Neural cell (in vitro differentiated cells): ENCODE results near the gene TMEM79. TPM values are rescaled to one million over a fixed set of nuclear protein-coding genes. Genes with fewer than 3 reads are reported as not detected.

Experiments
- H2AFZ ChIP-seq: fragments of 200-600, 300-800 bp; sonication (generic), shearing (Covaris generic); 2 replicates; pipeline ENCODE4 v1.6.0; 2014; ENCODE audit warnings: low read depth, mild to moderate bottlenecking, antibody characterized with exemption, low read length, moderate library complexity
- H3F3A ChIP-seq: fragments of 200-600 bp; shearing (Covaris generic); 2 replicates; pipeline ENCODE4 v1.6.1; 2016; ENCODE audit warnings: mild to moderate bottlenecking, moderate library complexity, mixed read lengths, antibody characterized with exemption, low read length; ENCODE audit not compliant: insufficient read depth, poor library complexity, severe bottlenecking
- H3K27ac ChIP-seq: fragments of 200-600, 300-800 bp; sonication (generic), shearing (Covaris generic); 2 replicates; pipeline ENCODE4 v1.5.1; 2014; ENCODE audit warnings: mild to moderate bottlenecking, low read length, moderate library complexity
- H3K27me3 ChIP-seq: fragments of 300-800, 200-600 bp; sonication (generic), shearing (Covaris generic); 2 replicates; pipeline ENCODE4 v1.6.0; 2014; ENCODE audit warnings: mild to moderate bottlenecking, low read depth, low read length, moderate library complexity; ENCODE audit not compliant: insufficient read depth
- H3K36me3 ChIP-seq: fragments of 300-800, 200-600 bp; sonication (generic), shearing (Covaris generic); 2 replicates; pipeline ENCODE4 v1.5.1; 2014; ENCODE audit warnings: mild to moderate bottlenecking, antibody characterized with exemption, low read length, moderate library complexity; ENCODE audit not compliant: insufficient read depth
- H3K4me2 ChIP-seq: fragments of 300-800, 200-600 bp; sonication (generic), shearing (Covaris generic); 2 replicates; pipeline ENCODE4 v1.6.0; 2014; ENCODE audit warnings: mild to moderate bottlenecking, low read length
- H3K4me3 ChIP-seq: fragments of 300-800, 200-600 bp; sonication (generic), shearing (Covaris generic); 2 replicates; pipeline ENCODE4 v1.5.1; 2014; ENCODE audit warnings: mild to moderate bottlenecking, low read length, moderate library complexity
- H3K79me2 ChIP-seq: fragments of 200-600 bp; shearing (Covaris generic); replicated peaks from 2 replicates; pipeline ENCODE4 v1.6.0; 2014; ENCODE audit warnings: mild to moderate bottlenecking, low read length, moderate library complexity; ENCODE audit not compliant: insufficient read depth
- H3K9ac ChIP-seq: fragments of 300-800, 200-600 bp; sonication (generic), shearing (Covaris generic); 2 replicates; pipeline ENCODE4 v1.6.1; 2016; ENCODE audit warnings: mild to moderate bottlenecking, low read length, mixed read lengths
- H3K9me2 ChIP-seq: fragments of 200-600 bp; shearing (Covaris generic); 2 replicates; pipeline ENCODE4 v1.6.1; 2016; ENCODE audit warnings: mild to moderate bottlenecking, low read length, mixed read lengths; ENCODE audit not compliant: insufficient read depth
- H3K9me3 ChIP-seq: fragments of 200-600, 300-800 bp; sonication (generic), shearing (Covaris generic); 2 replicates; pipeline ENCODE4 v1.6.1; 2016; ENCODE audit warnings: mild to moderate bottlenecking, mixed run types, low read length, moderate library complexity, mixed read lengths
- H4K20me1 ChIP-seq: fragments of 200-600 bp; shearing (Covaris generic); 2 replicates; pipeline ENCODE4 v1.6.1; 2016; ENCODE audit warnings: mild to moderate bottlenecking, mixed run types; ENCODE audit not compliant: insufficient read depth
- CTCF ChIP-seq: fragments of 450-650 bp; IDR thresholded peaks from 2 replicates; pipeline ENCODE4 v1.5.1; 2014; ENCODE audit warnings: antibody characterized with exemption, mild to moderate bottlenecking, moderate library complexity; ENCODE audit not compliant: poor library complexity, severe bottlenecking
- EP300 ChIP-seq: fragments of 450-650 bp; conservative IDR thresholded peaks from 2 replicates; pipeline ENCODE4 v1.6.1; 2014; ENCODE audit warnings: antibody characterized with exemption, mild to moderate bottlenecking, moderate library complexity; ENCODE audit not compliant: poor library complexity, severe bottlenecking
- EZH2 ChIP-seq: fragments of 200-600, 300-800 bp; shearing (Covaris generic), sonication (generic); IDR thresholded peaks from 2 replicates; pipeline ENCODE4 v1.6.1; 2014; ENCODE audit warnings: antibody characterized with exemption, low read length, borderline replicate concordance, mild to moderate bottlenecking; ENCODE audit not compliant: insufficient read depth, poor library complexity, severe bottlenecking
- MXI1 ChIP-seq: fragments of 450-650 bp; conservative IDR thresholded peaks from 2 replicates; pipeline ENCODE4 v1.6.1; 2014; ENCODE audit warnings: antibody characterized with exemption, mild to moderate bottlenecking; ENCODE audit not compliant: poor library complexity, severe bottlenecking
- POLR2AphosphoS5 ChIP-seq: IDR thresholded peaks from 2 replicates; pipeline ENCODE4 v1.6.1; 2012
- REST ChIP-seq: IDR thresholded peaks from 2 replicates; pipeline ENCODE4 v1.6.1; 2012; ENCODE audit warnings: borderline replicate concordance
- SMC3 ChIP-seq: fragments of 450-650 bp; conservative IDR thresholded peaks from 2 replicates; pipeline ENCODE4 v1.6.1; 2014; ENCODE audit warnings: antibody characterized with exemption, mild to moderate bottlenecking, moderate library complexity; ENCODE audit not compliant: poor library complexity
- TAF1 ChIP-seq: IDR thresholded peaks from 2 replicates; pipeline ENCODE4 v1.6.1; 2012; ENCODE audit warnings: low read depth
- polyA plus RNA-seq: library from polyadenylated mRNA; depleted of rRNA; stranded (reverse); fragments of >200 nt; gene quantifications from 2 replicates; pipeline ENCODE4 v1.2.3, GENCODE V29; 2014

The TMEM79 gene
- polyA plus RNA-seq, 1 donor from 2014 or later: 6.8 TPM

GRCh38 chr1:156241311-156241811, 42.8 kb upstream of the TMEM79 start:
- no peaks in the 10 kb centered on the region for H3K27me3 ChIP-seq
- H3K36me3 ChIP-seq: no peaks in the 10 kb centered on the region
- no peak overlapping the region for H2AFZ ChIP-seq
- no peak overlapping the region for H3K27ac ChIP-seq
- H3K4me3 ChIP-seq: no peak overlapping the region
- TF ChIP-seq CTCF: no peak
- TF ChIP-seq TAF1: no peak
- TF ChIP-seq SMC3: no peak
- no peak for TF ChIP-seq EZH2
- no peak for TF ChIP-seq EP300
- TF ChIP-seq POLR2AphosphoS5: no peak
- TF ChIP-seq MXI1: no peak
- H3F3A ChIP-seq: no peaks in the 10 kb centered on the region
- no peaks in the 10 kb centered on the region for H3K9me2 ChIP-seq
- no peak overlapping the region for H3K9ac ChIP-seq
- H4K20me1 ChIP-seq: no peaks in the 10 kb centered on the region
- H3K79me2 ChIP-seq: no peaks in the 10 kb centered on the region
- no peaks in the 10 kb centered on the region for H3K9me3 ChIP-seq
- no peak overlapping the region for H3K4me2 ChIP-seq

- H3K27me3 ChIP-seq: no peaks in the 10 kb centered on the region
- no peak within 1 kb of the TSS for H3K4me2 ChIP-seq
Measured at GRCh38 chr1:156241926-156242325, 42.2 kb upstream of the TMEM79 start, which contains the start of gene BGLAP. Gene BGLAP (plus strand): TSS chr1:156242184. CDS start chr1:156242232, 48 bp downstream.

More at GRCh38 chr1:156241926-156242325, 42.2 kb upstream of the TMEM79 start, which contains the start of gene BGLAP:
- no peaks in the 10 kb centered on the region for H3K36me3 ChIP-seq
- no peaks in the 10 kb centered on the region for H4K20me1 ChIP-seq
- no peak within 1 kb of the TSS for H3K27ac ChIP-seq
- no peaks in the 10 kb centered on the region for H3K9me2 ChIP-seq
- TF ChIP-seq EP300: no peak
- no peak for TF ChIP-seq POLR2AphosphoS5
- TF ChIP-seq REST: no peak
- TF ChIP-seq SMC3: no peak
- TF ChIP-seq MXI1: no peak
- TF ChIP-seq CTCF: no peak
- no peak for TF ChIP-seq TAF1
- no peaks in the 10 kb centered on the region for H3K9me3 ChIP-seq
- H2AFZ ChIP-seq: no peak within 1 kb of the TSS
- H3K9ac ChIP-seq: no peak within 1 kb of the TSS
- H3K4me3 ChIP-seq: no peak within 1 kb of the TSS
- no peaks in the 10 kb centered on the region for H3K79me2 ChIP-seq
- H3F3A ChIP-seq: no peaks in the 10 kb centered on the region
